ENCODE results near the gene KCNIP4.

The KCNIP4 gene

GRCh38 chr4:21290562-21290961, 658.0 kb downstream of the KCNIP4 start:
- no peak for DNase-seq
- Mint-ChIP-seq H3K4me1 (peaks cover 3% of the 10 kb centered on the region), H3K27me3 (no peaks in the 10 kb centered on the region), H3K27ac (no peak overlapping the region), H3K4me3 (no peak overlapping the region), H3K36me3 (ENCODE audit: low read depth) (no peaks in the 10 kb centered on the region), H3K9me3 (peaks cover 10% of the 10 kb centered on the region)
- no peak for ATAC-seq

GRCh38 chr4:21276046-21276445, 672.5 kb downstream of the KCNIP4 start:
- Mint-ChIP-seq H3K9me3 (no peaks in the 10 kb centered on the region), H3K4me3 (no peak overlapping the region), H3K4me1 (no peaks in the 10 kb centered on the region), H3K36me3 (ENCODE audit: low read depth) (no peaks in the 10 kb centered on the region), H3K27ac (no peak overlapping the region), H3K27me3 (no peaks in the 10 kb centered on the region)
- no peak for DNase-seq
- ATAC-seq, result no peak

DNA sequence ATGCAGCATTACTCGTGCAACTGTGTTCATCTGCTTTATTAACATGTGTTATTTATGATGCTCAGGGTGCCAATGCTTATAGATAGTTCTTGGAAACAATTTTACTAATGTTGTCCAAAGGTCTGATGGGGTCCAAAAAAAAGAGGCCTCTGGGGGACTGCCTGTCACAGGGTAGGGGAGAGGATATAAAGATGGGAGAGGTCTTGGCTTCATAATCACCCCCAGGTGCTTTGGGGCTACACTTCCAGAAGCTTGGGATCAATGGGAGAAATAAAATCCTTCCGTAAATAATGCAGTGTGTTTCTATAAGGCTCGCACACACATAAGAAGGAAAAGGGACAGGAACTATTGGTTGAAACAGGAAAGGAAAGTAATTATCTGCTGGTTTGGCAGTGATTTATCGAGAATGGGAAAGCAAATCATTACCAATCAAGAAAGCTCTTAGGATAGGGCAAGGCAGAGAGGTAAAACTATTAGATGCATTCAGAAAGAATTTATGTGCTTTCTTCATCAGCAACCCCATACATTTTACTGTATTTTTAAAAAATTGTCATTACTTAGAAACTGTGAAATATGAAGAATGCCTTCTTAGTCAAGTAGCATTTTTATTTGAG, 677.0 kb downstream of the KCNIP4 start:
- no peaks in the 10 kb centered on the region for H3K27me3 Mint-ChIP-seq
- ATAC-seq (no peak), DNase-seq (no peak)

DNA sequence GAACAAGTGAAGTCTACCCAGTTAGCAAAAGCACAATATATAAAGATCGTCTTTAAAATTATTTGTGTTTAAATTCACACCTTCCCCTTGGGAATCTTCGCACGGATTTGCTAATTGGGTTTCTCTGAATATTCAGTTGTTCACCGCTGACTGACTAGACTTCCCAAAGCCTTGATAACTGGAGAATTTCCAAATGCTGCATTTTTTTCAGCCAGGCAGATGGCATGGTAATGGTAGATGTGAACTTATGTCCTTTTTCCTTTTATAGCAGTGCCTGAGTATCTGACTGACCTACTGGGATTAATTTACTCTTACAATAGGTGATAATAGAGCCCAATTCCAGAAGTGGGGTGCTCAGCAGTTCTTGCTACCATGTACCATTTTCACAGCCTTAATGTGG, 700.2 kb downstream of the KCNIP4 start:
- Mint-ChIP-seq H3K4me1 (no peaks in the 10 kb centered on the region), H3K9me3 (no peaks in the 10 kb centered on the region), H3K36me3 (ENCODE audit: low read depth) (no peaks in the 10 kb centered on the region), H3K27ac (no peak overlapping the region), H3K27me3 (no peaks in the 10 kb centered on the region), H3K4me3 (no peak overlapping the region)
- no peak for DNase-seq
- no peak for ATAC-seq

More for the DNA sequence above, 677.0 kb downstream of the KCNIP4 start:
- Mint-ChIP-seq H3K36me3 (ENCODE audit: low read depth) (no peaks in the 10 kb centered on the region), H3K9me3 (no peaks in the 10 kb centered on the region), H3K4me3 (no peak overlapping the region), H3K27ac (no peak overlapping the region), H3K4me1 (no peaks in the 10 kb centered on the region)

DNA sequence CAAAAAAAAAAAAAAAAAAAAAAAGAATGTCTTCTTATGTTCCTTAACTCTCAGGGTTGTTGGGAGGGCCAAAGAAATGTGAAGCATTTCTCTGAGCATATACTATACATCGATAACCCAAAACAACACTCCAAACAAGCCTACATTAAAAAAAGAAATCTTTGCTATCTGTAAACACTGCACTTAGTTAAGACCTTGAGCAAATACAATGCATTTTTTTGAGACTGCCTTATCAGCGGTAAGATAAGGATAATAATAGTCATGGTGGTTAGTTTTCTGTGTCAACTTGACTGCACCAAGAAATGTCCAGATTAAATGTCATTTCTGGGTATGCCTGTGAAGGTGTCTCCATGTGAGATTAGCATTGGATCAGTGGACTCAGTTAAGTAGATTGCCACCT, 706.4 kb downstream of the KCNIP4 start:
- Mint-ChIP-seq H3K27me3 (no peaks in the 10 kb centered on the region), H3K27ac (no peak overlapping the region), H3K9me3 (peaks cover 3% of the 10 kb centered on the region), H3K36me3 (ENCODE audit: low read depth) (no peaks in the 10 kb centered on the region), H3K4me1 (no peaks in the 10 kb centered on the region), H3K4me3 (no peak overlapping the region)
- no peak for DNase-seq
- no peak for ATAC-seq

- ATAC-seq (no peak), DNase-seq (no peak)
- Mint-ChIP-seq H3K9me3 (no peaks in the 10 kb centered on the region), H3K4me1 (no peaks in the 10 kb centered on the region), H3K4me3 (no peak overlapping the region), H3K27me3 (no peaks in the 10 kb centered on the region), H3K36me3 (ENCODE audit: low read depth) (no peaks in the 10 kb centered on the region), H3K27ac (no peak overlapping the region)
These were observed 721.7 kb downstream of the KCNIP4 start for GRCh38 chr4:21226637-21227538.

DNA sequence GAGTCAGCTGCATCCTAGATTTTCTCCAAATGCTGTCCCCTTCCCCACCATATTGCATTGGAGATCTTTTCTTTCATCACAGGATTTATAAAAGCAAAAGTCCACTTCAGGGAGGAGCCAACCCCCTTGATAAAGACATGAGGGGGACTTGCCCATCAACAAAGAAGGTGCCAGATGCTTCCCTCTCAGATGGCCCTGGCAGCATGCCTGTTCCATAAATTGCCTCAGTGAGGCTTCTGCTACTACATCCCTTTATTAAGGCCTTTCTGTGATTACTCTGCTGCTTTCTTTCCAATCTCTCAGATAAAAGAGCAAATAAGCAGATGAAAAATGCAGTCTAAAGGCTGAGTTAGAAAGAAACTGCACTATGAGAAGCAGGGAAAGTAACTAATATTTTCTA, 736.7 kb downstream of the KCNIP4 start:
- Mint-ChIP-seq H3K27me3 (no peaks in the 10 kb centered on the region), H3K9me3 (no peaks in the 10 kb centered on the region), H3K36me3 (ENCODE audit: low read depth) (no peaks in the 10 kb centered on the region), H3K27ac (no peak overlapping the region), H3K4me3 (no peak overlapping the region), H3K4me1 (no peaks in the 10 kb centered on the region)
- no peak for ATAC-seq
- no peak for DNase-seq

GRCh38 chr4:21209860-21210259, 738.7 kb downstream of the KCNIP4 start:
- Mint-ChIP-seq H3K36me3 (ENCODE audit: low read depth) (no peaks in the 10 kb centered on the region), H3K4me1 (no peaks in the 10 kb centered on the region), H3K9me3 (no peaks in the 10 kb centered on the region), H3K27me3 (no peaks in the 10 kb centered on the region), H3K27ac (no peak overlapping the region), H3K4me3 (no peak overlapping the region)
- no peak for ATAC-seq
- no peak for DNase-seq

- H3K27ac Mint-ChIP-seq, result no peak overlapping the region
These were observed 742.6 kb downstream of the KCNIP4 start for GRCh38 chr4:21205821-21206531.

GRCh38 chr4:21203416-21203815, 745.2 kb downstream of the KCNIP4 start:
- H3K4me1 Mint-ChIP-seq, result no peaks in the 10 kb centered on the region
- H3K27me3 Mint-ChIP-seq, result no peaks in the 10 kb centered on the region
- ATAC-seq, result no peak
- no peak overlapping the region for H3K4me3 Mint-ChIP-seq
- H3K27ac Mint-ChIP-seq, result no peak overlapping the region
- DNase-seq, result no peak
- no peaks in the 10 kb centered on the region for H3K36me3 Mint-ChIP-seq (ENCODE audit: low read depth)
- H3K9me3 Mint-ChIP-seq, result peaks cover 3% of the 10 kb centered on the region

More at GRCh38 chr4:21205821-21206531, 742.6 kb downstream of the KCNIP4 start:
- DNase-seq (no peak), ATAC-seq (no peak)
- no peaks in the 10 kb centered on the region for H3K36me3 Mint-ChIP-seq (ENCODE audit: low read depth)
- H3K4me1 Mint-ChIP-seq, result no peaks in the 10 kb centered on the region
- H3K9me3 Mint-ChIP-seq, result peaks cover 2% of the 10 kb centered on the region
- no peaks in the 10 kb centered on the region for H3K27me3 Mint-ChIP-seq
- no peak overlapping the region for H3K4me3 Mint-ChIP-seq

GRCh38 chr4:21202959-21203358, 745.6 kb downstream of the KCNIP4 start:
- no peak for DNase-seq
- no peaks in the 10 kb centered on the region for H3K4me1 Mint-ChIP-seq
- no peaks in the 10 kb centered on the region for H3K36me3 Mint-ChIP-seq (ENCODE audit: low read depth)
- no peak overlapping the region for H3K4me3 Mint-ChIP-seq
- peaks cover 3% of the 10 kb centered on the region for H3K9me3 Mint-ChIP-seq
- H3K27ac Mint-ChIP-seq, result no peak overlapping the region
- no peaks in the 10 kb centered on the region for H3K27me3 Mint-ChIP-seq
- ATAC-seq, result no peak

DNA sequence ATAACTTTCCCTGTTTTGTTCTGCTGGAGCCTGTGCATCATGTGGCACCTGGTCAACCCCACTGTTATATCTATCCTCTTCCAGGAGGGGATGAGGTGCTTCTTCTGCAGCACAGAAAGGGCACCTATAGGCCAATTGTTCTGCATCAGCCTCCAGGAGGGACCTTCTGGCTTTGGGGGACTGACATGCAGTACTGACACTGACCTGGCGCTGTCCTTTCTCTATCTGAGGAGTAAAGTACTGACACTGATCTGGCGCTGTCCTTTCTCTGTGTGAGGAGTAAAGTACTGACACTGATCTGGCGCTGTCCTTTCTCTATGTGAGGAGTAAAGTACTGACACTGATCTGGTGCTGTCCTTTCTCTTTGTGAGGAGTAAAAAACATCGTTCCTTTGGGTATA, 749.9 kb downstream of the KCNIP4 start:
- Mint-ChIP-seq H3K4me3 (no peak overlapping the region), H3K9me3 (peaks cover 6% of the 10 kb centered on the region), H3K27me3 (no peaks in the 10 kb centered on the region), H3K27ac (no peak overlapping the region), H3K36me3 (ENCODE audit: low read depth) (no peaks in the 10 kb centered on the region), H3K4me1 (no peaks in the 10 kb centered on the region)
- no peak for DNase-seq
- no peak for ATAC-seq

GRCh38 chr4:21195682-21196081, 752.9 kb downstream of the KCNIP4 start:
- Mint-ChIP-seq H3K27ac (no peak overlapping the region), H3K27me3 (no peaks in the 10 kb centered on the region), H3K4me3 (no peak overlapping the region), H3K9me3 (peaks cover 3% of the 10 kb centered on the region), H3K4me1 (no peaks in the 10 kb centered on the region), H3K36me3 (ENCODE audit: low read depth) (no peaks in the 10 kb centered on the region)
- DNase-seq (no peak), ATAC-seq (no peak)

- Mint-ChIP-seq H3K27me3 (no peaks in the 10 kb centered on the region), H3K4me3 (no peak overlapping the region), H3K9me3 (peaks cover 3% of the 10 kb centered on the region), H3K4me1 (no peaks in the 10 kb centered on the region), H3K36me3 (ENCODE audit: low read depth) (no peaks in the 10 kb centered on the region), H3K27ac (no peak overlapping the region)
- no peak for DNase-seq
- ATAC-seq, result no peak
These were observed 756.2 kb downstream of the KCNIP4 start for GRCh38 chr4:21192367-21192766.

DNA sequence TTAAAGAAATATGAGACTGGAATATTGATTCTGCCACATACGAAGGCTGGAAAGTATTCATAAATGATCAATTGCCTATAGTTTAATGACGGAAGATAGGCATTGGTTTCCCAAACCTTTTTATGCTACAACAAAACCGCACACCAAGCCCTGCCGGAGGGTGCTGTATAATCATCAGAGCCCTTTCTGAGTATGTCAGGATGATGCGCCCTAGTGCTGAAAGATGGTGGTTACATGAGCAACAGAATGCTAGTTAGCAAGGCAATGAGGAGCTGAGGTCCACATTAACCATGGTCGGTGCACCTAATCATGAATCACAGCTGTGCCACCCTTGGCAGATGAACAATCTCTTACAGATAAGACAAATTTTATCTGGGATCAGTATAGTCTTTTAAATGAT, 757.3 kb downstream of the KCNIP4 start:
- DNase-seq (no peak), ATAC-seq (no peak)
- Mint-ChIP-seq H3K27me3 (no peaks in the 10 kb centered on the region), H3K9me3 (peaks cover 3% of the 10 kb centered on the region), H3K27ac (no peak overlapping the region), H3K4me3 (no peak overlapping the region), H3K4me1 (no peaks in the 10 kb centered on the region), H3K36me3 (ENCODE audit: low read depth) (no peaks in the 10 kb centered on the region)
